IMR-90 (cell line): Measurements from ENCODE around the gene MMP24. TPM values are rescaled to one million over a fixed set of nuclear protein-coding genes. Genes with fewer than 3 reads are reported as not detected.
"Not testable (repeated sequence)": the region's sequence is repeated elsewhere in the genome, so short reads cannot be mapped to it uniquely, and the experiment has no call there.

Source experiments
- ATAC-seq: fragments of 200-7000 bp; cut with Tn5 transposase; 2 replicates; pipeline ENCODE4 v1.9.1; 2020; ENCODE audit warnings: low read depth, mild to moderate bottlenecking, moderate library complexity
- BruUV-seq: library from RNA; stranded (reverse); fragments of 400-500 nt; replicated peaks from 2 replicates; lab custom pipeline; 2021; lab: Mats Ljungman, UMichigan
- CTCF ChIA-PET: fragments of 300-600 bp; formaldehyde crosslinking; extraction: SDS; loops from one replicate; lab custom pipeline; 2021; ENCODE audit warnings: antibody characterized with exemption; lab: Yijun Ruan, JAX
- POLR2A ChIA-PET: fragments of 300-600 bp; sonication (Branson Sonifier 250); formaldehyde crosslinking; loops from one replicate; lab custom pipeline; 2022; ENCODE audit warnings: antibody characterized with exemption; ENCODE audit not compliant: unreplicated experiment; lab: Charles Lee
- DNase-seq: peaks from one replicate; pipeline ENCODE4 v3.0.0; 2013
- H2AFZ ChIP-seq: replicated peaks from 2 replicates; pipeline ENCODE3; 2013; ENCODE audit warnings: low read length, mild to moderate bottlenecking; ENCODE audit not compliant: poor library complexity
- H2AK5ac ChIP-seq: 2 replicates; pipeline ENCODE4 v1.6.1; 2013; ENCODE audit warnings: low read depth, low read length, inconsistent platforms
- H2AK9ac ChIP-seq: replicated peaks from 2 replicates; pipeline ENCODE3; 2013; ENCODE audit warnings: mild to moderate bottlenecking, low read depth, low read length, moderate library complexity; ENCODE audit not compliant: poor library complexity
- H2BK120ac ChIP-seq: 2 replicates; pipeline ENCODE4 v1.6.1; 2013; ENCODE audit warnings: low read depth, low read length, inconsistent platforms
- H2BK15ac ChIP-seq: 3 replicates; pipeline ENCODE4 v1.6.1; 2013; ENCODE audit warnings: low read depth, low read length, inconsistent platforms
- H2BK20ac ChIP-seq: 2 replicates; pipeline ENCODE4 v1.6.1; 2013; ENCODE audit warnings: low read depth, mild to moderate bottlenecking, inconsistent platforms, low read length, moderate library complexity
- H2BK5ac ChIP-seq: 2 replicates; pipeline ENCODE4 v1.6.1; 2013; ENCODE audit warnings: mild to moderate bottlenecking, low read depth, low read length, inconsistent platforms; ENCODE audit not compliant: poor library complexity, severe bottlenecking
- H3K14ac ChIP-seq: replicated peaks from 2 replicates; pipeline ENCODE4 v1.6.1; 2013; ENCODE audit warnings: low read depth, low read length, inconsistent platforms
- H3K18ac ChIP-seq: 2 replicates; pipeline ENCODE4 v1.6.1; 2013; ENCODE audit warnings: low read depth, low read length, control low read depth
- H3K23ac ChIP-seq: 2 replicates; pipeline ENCODE4 v1.6.1; 2013; ENCODE audit warnings: low read depth, low read length, inconsistent platforms
- H3K27ac ChIP-seq: 2 replicates; pipeline ENCODE4 v1.5.1; 2013; ENCODE audit warnings: mild to moderate bottlenecking, control low read depth, low read length; ENCODE audit not compliant: insufficient read depth
- H3K27me3 ChIP-seq: 2 replicates; pipeline ENCODE4 v1.6.1; 2013; ENCODE audit warnings: low read length; ENCODE audit not compliant: control insufficient read depth, insufficient read depth
- H3K36me3 ChIP-seq: 2 replicates; pipeline ENCODE4 v1.6.1; 2013; ENCODE audit warnings: low read length, mixed read lengths; ENCODE audit not compliant: control insufficient read depth, insufficient read depth
- H3K4ac ChIP-seq: 2 replicates; pipeline ENCODE4 v1.6.1; 2013; ENCODE audit warnings: low read depth, low read length, inconsistent platforms
- H3K4me1 ChIP-seq: 2 replicates; pipeline ENCODE4 v1.6.1; 2013; ENCODE audit warnings: low read length, mixed read lengths; ENCODE audit not compliant: control insufficient read depth, insufficient read depth
- H3K4me2 ChIP-seq: 2 replicates; pipeline ENCODE4 v1.6.1; 2013; ENCODE audit warnings: low read depth, mild to moderate bottlenecking, control low read depth, low read length, moderate library complexity
- H3K4me3 ChIP-seq: 2 replicates; pipeline ENCODE4 v1.5.1; 2013; ENCODE audit warnings: low read depth, mild to moderate bottlenecking, control low read depth, low read length, moderate library complexity; ENCODE audit not compliant: insufficient read depth
- H3K56ac ChIP-seq: 2 replicates; pipeline ENCODE4 v1.6.1; 2013; ENCODE audit warnings: low read length, inconsistent platforms; ENCODE audit not compliant: insufficient read depth; ENCODE audit errors: extremely low read depth
- H3K79me1 ChIP-seq, 2 experiments: 2 replicates each; pipeline ENCODE4 v1.6.1; 2013; ENCODE audit warnings: low read length in 2 of 2, inconsistent platforms in 1 of 2, low read depth in 1 of 2
- H3K9ac ChIP-seq: 2 replicates; pipeline ENCODE4 v1.6.1; 2013; ENCODE audit warnings: low read depth, low read length, control low read depth
- H3K9me1 ChIP-seq: 2 replicates; pipeline ENCODE4 v1.6.1; 2013; ENCODE audit warnings: low read length, inconsistent platforms; ENCODE audit not compliant: insufficient read depth
- H3K9me3 ChIP-seq: 2 replicates; pipeline ENCODE4 v1.6.1; 2013; ENCODE audit warnings: low read length; ENCODE audit not compliant: control insufficient read depth, insufficient read depth
- H4K20me1 ChIP-seq: 2 replicates; pipeline ENCODE4 v1.6.1; 2013; ENCODE audit warnings: low read length, inconsistent platforms; ENCODE audit not compliant: insufficient read depth
- H4K5ac ChIP-seq: 2 replicates; pipeline ENCODE4 v1.6.1; 2013; ENCODE audit warnings: mild to moderate bottlenecking, low read depth, low read length, control low read depth
- H4K8ac ChIP-seq, 2 experiments: 2 replicates each; pipeline ENCODE4 v1.6.1; 2013; ENCODE audit warnings: low read depth in 2 of 2, low read length in 2 of 2, control low read depth in 1 of 2, inconsistent platforms in 1 of 2
- H4K91ac ChIP-seq: 2 replicates; pipeline ENCODE4 v1.6.1; 2013; ENCODE audit warnings: low read depth, low read length, inconsistent platforms; ENCODE audit not compliant: insufficient read depth
- WGBS, 2 experiments: methylation state at CpG; one replicate each; pipeline versions ENCODE4 v1.1.5 to v1.1.7; 2013; ENCODE audit warnings: missing lambda C conversion rate in 2 of 2; ENCODE audit not compliant: insufficient read length in 1 of 2; ENCODE audit errors: extremely low coverage in 2 of 2; 5-methylcytosine and 5-hydroxymethylcytosine counted together
- dilution Hi-C: fragments of 300-500 bp; cut with HindIII; formaldehyde crosslinking; loops from one replicate; pipeline ENCODE4 v1.14.3; 2018; ENCODE audit warnings: low sequenced_read_pairs; ENCODE audit not compliant: unreplicated experiment
- in situ Hi-C: fragments of 300-500 bp; cut with MboI; formaldehyde crosslinking; loops from 3 replicates; pipeline ENCODE4 v1.14.3; 2019; ENCODE audit warnings: low sequenced_read_pairs, inconsistent platforms, mixed read lengths
- intact Hi-C: fragments of 100-400 bp; cut with micrococcal nuclease; formaldehyde crosslinking; loops from 2 replicates; pipeline ENCODE4 v1.10.0; 2022
- polyA plus RNA-seq, 3 experiments: library from polyadenylated mRNA; depleted of rRNA; stranded (reverse); fragments of >200 nt; gene quantifications; 2 replicates each; pipeline ENCODE4 v1.2.3, GENCODE V29; 2012; ENCODE audit warnings: low replicate concordance in 1 of 3
- total RNA-seq: library from RNA; depleted of rRNA; stranded (reverse); fragments of >200 nt; gene quantifications from 2 replicates; pipeline ENCODE4 v1.2.3, GENCODE V29; 2012

The MMP24 gene
- total and polyA plus RNA-seq, 2 of the 4 experiments (the other 2 are of a cell fraction): 0.36 to 0.79 TPM

GRCh38 chr20:35193031-35193791 lies 33.3 kb upstream of the MMP24 start:
- H3K27ac ChIP-seq, H3K9me1 ChIP-seq, H3K4me1 ChIP-seq, H3K27me3 ChIP-seq, H4K91ac ChIP-seq, H2AFZ ChIP-seq, H3K79me1 ChIP-seq, H2AK5ac ChIP-seq, H3K56ac ChIP-seq, dilution Hi-C loops, H2BK120ac ChIP-seq, H2AK9ac ChIP-seq, H2BK15ac ChIP-seq, H3K14ac ChIP-seq, H3K4ac ChIP-seq, H4K20me1 ChIP-seq, H2BK20ac ChIP-seq, H3K9ac ChIP-seq, intact Hi-C loops, H3K18ac ChIP-seq, H3K36me3 ChIP-seq, in situ Hi-C loops, H3K4me2 ChIP-seq, BruUV-seq, H4K5ac ChIP-seq, H3K9me3 ChIP-seq, H4K8ac ChIP-seq, H2BK5ac ChIP-seq, H3K23ac ChIP-seq, H3K4me3 ChIP-seq: not testable (repeated sequence)
- no CpG with 5 or more reads among the region's 9 CpGs for WGBS, 2 experiments
- DNase-seq (peak; percentile 33), ATAC-seq (peak; percentile 35)
- CTCF ChIA-PET: interaction anchor here (0.5 to 1.9 kb wide), 5 partner anchors 14 to 211 kb away, joined by 3 to 8 read pairs (median 5); no protein-coding TSS in a partner anchor
- POLR2A ChIA-PET: interaction anchor here (0.6 kb wide), 1 partner anchor 372 kb away, joined by 8 read pairs; no protein-coding TSS in a partner anchor
